ENCODE measurements around the gene MARCHF4. TPM values are rescaled to one million over a fixed set of nuclear protein-coding genes. Genes with fewer than 3 reads are reported as not detected.

The MARCHF4 gene
- total and polyA plus RNA-seq, 2 of the 4 experiments (the other 2 are of a cell fraction): 2.3 to 12.0 TPM

DNA sequence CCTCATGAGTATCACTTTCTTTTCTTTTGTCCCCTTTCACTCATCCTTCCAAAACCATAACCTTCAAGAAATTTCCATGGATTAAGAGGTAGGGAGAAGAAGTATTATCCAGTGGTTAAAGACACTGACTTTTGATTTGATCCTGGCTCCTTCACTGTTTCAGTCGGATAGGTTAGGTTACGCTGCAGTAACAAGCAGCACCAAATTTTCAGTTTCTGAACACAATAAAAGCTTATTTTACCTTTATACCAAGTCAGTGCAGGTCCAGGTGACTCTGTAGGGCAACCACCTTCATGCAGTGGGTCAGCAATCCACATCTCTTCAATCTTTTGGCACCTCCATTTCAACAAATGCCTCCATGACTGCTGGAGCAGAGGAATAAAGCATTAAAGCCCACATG, 15.0 kb upstream of the MARCHF4 start:
- no peak overlapping the region for H4K91ac ChIP-seq (ENCODE audit: insufficient read depth, low read depth, low read length)
- no peaks in the 10 kb centered on the region; the same call in 1 of the 2 replicates for H3K9me1 ChIP-seq (ENCODE audit: insufficient read depth, low read length)
- POLR2A ChIA-PET (ENCODE audit: unreplicated experiment): no interaction called here

More for the DNA sequence above, 15.0 kb upstream of the MARCHF4 start:
- Histone ChIP-seq H3K56ac (ENCODE audit: extremely low read depth, insufficient read depth, low read length) (no peak overlapping the region), H3K27ac (ENCODE audit: insufficient read depth, low read length) (no peak overlapping the region), H3K9me3 (ENCODE audit: control insufficient read depth, insufficient read depth, low read length) (no peaks in the 10 kb centered on the region; the same call in 1 of the 2 replicates), H3K4me3 (ENCODE audit: insufficient read depth, low read depth, low read length) (no peak overlapping the region), H4K8ac (ENCODE audit: low read depth in 2 of 2, low read length in 2 of 2) (no peak overlapping the region), H2BK5ac (ENCODE audit: low read depth, low read length, poor library complexity, severe bottlenecking) (no peak overlapping the region), H2BK120ac (ENCODE audit: low read depth, low read length) (no peak overlapping the region), H3K9ac (ENCODE audit: low read depth, low read length) (no peak overlapping the region), H3K4ac (ENCODE audit: low read depth, low read length) (no peak overlapping the region), H3K27me3 (ENCODE audit: control insufficient read depth, insufficient read depth, low read length) (no peaks in the 10 kb centered on the region), H2AFZ (replicated peaks; ENCODE audit: low read length, poor library complexity) (no peak overlapping the region), H2AK9ac (replicated peaks; ENCODE audit: low read depth, low read length, poor library complexity) (no peak overlapping the region), H3K36me3 (ENCODE audit: control insufficient read depth, insufficient read depth, low read length) (no peaks in the 10 kb centered on the region), H3K18ac (ENCODE audit: low read depth, low read length) (no peak overlapping the region), H3K14ac (replicated peaks; ENCODE audit: low read depth, low read length) (no peak overlapping the region), H3K4me1 (ENCODE audit: control insufficient read depth, insufficient read depth, low read length) (no peaks in the 10 kb centered on the region), H2AK5ac (ENCODE audit: low read depth, low read length) (no peak overlapping the region), H2BK20ac (ENCODE audit: low read depth, low read length) (no peak overlapping the region), H2BK15ac (ENCODE audit: low read depth, low read length) (no peak overlapping the region), H3K79me1 (ENCODE audit: low read depth in 1 of 2, low read length in 2 of 2) (no peaks in the 10 kb centered on the region), H4K5ac (ENCODE audit: low read depth, low read length) (no peak overlapping the region), H3K4me2 (ENCODE audit: low read depth, low read length) (no peak overlapping the region), H4K20me1 (ENCODE audit: insufficient read depth, low read length) (no peaks in the 10 kb centered on the region), H3K23ac (ENCODE audit: low read depth, low read length) (no peak overlapping the region)
- WGBS, 2 experiments (ENCODE audit: extremely low coverage in 2 of 2, insufficient read length in 1 of 2): no CpG with 5 or more reads among the region's 2 CpGs
- in situ Hi-C loops (cut with MboI; ENCODE audit: low sequenced_read_pairs) (no loop called here), intact Hi-C loops (cut with micrococcal nuclease) (no loop called here), dilution Hi-C loops (cut with HindIII; ENCODE audit: low sequenced_read_pairs, unreplicated experiment) (no loop called here)
- no TSS peak for BruUV-seq (replicated peaks)
- TF ChIP-seq RAD21 (IDR thresholded peaks at IDR 0.05; ENCODE audit: low read length): no peak
- TF ChIP-seq MAZ (IDR thresholded peaks at IDR 0.05; ENCODE audit: borderline replicate concordance, low read depth, low read length): no peak
- no peak for TF ChIP-seq SMC3 (IDR thresholded peaks at IDR 0.05; ENCODE audit: low read depth, low read length)
- TF ChIP-seq ELK1 (IDR thresholded peaks at IDR 0.05; ENCODE audit: borderline replicate concordance, low read depth, low read length): no peak
- TF ChIP-seq POLR2A (IDR thresholded peaks at IDR 0.05; ENCODE audit: low read depth, low read length): no peak
- TF ChIP-seq, protein P1, sequence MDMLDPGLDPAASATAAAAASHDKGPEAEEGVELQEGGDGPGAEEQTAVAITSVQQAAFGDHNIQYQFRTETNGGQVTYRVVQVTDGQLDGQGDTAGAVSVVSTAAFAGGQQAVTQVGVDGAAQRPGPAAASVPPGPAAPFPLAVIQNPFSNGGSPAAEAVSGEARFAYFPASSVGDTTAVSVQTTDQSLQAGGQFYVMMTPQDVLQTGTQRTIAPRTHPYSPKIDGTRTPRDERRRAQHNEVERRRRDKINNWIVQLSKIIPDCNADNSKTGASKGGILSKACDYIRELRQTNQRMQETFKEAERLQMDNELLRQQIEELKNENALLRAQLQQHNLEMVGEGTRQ (IDR thresholded peaks at IDR 0.05; ENCODE audit: low read depth, low read length): no peak
- TF ChIP-seq, protein P2, sequence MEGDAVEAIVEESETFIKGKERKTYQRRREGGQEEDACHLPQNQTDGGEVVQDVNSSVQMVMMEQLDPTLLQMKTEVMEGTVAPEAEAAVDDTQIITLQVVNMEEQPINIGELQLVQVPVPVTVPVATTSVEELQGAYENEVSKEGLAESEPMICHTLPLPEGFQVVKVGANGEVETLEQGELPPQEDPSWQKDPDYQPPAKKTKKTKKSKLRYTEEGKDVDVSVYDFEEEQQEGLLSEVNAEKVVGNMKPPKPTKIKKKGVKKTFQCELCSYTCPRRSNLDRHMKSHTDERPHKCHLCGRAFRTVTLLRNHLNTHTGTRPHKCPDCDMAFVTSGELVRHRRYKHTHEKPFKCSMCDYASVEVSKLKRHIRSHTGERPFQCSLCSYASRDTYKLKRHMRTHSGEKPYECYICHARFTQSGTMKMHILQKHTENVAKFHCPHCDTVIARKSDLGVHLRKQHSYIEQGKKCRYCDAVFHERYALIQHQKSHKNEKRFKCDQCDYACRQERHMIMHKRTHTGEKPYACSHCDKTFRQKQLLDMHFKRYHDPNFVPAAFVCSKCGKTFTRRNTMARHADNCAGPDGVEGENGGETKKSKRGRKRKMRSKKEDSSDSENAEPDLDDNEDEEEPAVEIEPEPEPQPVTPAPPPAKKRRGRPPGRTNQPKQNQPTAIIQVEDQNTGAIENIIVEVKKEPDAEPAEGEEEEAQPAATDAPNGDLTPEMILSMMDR (conservative IDR thresholded peaks at IDR 0.05; ENCODE audit: low read depth, low read length): no peak
- TF ChIP-seq CHD1 (IDR thresholded peaks at IDR 0.05; ENCODE audit: low read depth, low read length): no peak
- TF ChIP-seq MAFK (IDR thresholded peaks at IDR 0.05; ENCODE audit: low read depth, low read length): no peak
- TF ChIP-seq BHLHE40 (IDR thresholded peaks at IDR 0.05; ENCODE audit: low read depth, low read length): no peak
- no peak for TF ChIP-seq RFX5 (IDR thresholded peaks at IDR 0.05; ENCODE audit: low read depth, low read length)
- no peak for TF ChIP-seq NFE2L2 (IDR thresholded peaks at IDR 0.05; ENCODE audit: low read depth, low read length)
- no peak for TF ChIP-seq RCOR1 (IDR thresholded peaks at IDR 0.05; ENCODE audit: insufficient replicate concordance, low read length)
- TF ChIP-seq MXI1 (IDR thresholded peaks at IDR 0.05; ENCODE audit: borderline replicate concordance, low read depth, low read length): no peak
- no peak for TF ChIP-seq FOS (IDR thresholded peaks at IDR 0.05; ENCODE audit: low read depth, low read length)
- no peak for TF ChIP-seq CEBPB (IDR thresholded peaks at IDR 0.05; ENCODE audit: low read depth, low read length)
- no peak for ATAC-seq (ENCODE audit: low read depth)
- CTCF ChIA-PET: no interaction called here
- DNase-seq: no peak

Measured in IMR-90 (cell line).